Activated CD8-positive, alpha-beta T cell treated with anti-CD3 and anti-CD28 coated beads, Interleukin-2, amount 10 ng/mL, durations not matched to agents 7 days and 5 days (primary cell): ENCODE results near the gene PIGN. TPM values are rescaled to one million over a fixed set of nuclear protein-coding genes. Genes with fewer than 3 reads are reported as not detected.

ENCODE experiments used
- ATAC-seq: fragments of 150-1000 bp; cut with Tn5 transposase; one replicate; pipeline ENCODE4 v1.10.0; 2021; ENCODE audit warnings: moderate library complexity
- CTCF ChIA-PET: fragments of 350-600 bp; sonication (Branson Sonifier 250); formaldehyde crosslinking; loops from one replicate; lab custom pipeline; 2021; ENCODE audit warnings: antibody characterized with exemption; lab: Charles Lee
- POLR2A ChIA-PET: fragments of 350-600 bp; sonication (Branson Sonifier 250); formaldehyde crosslinking; loops from one replicate; lab custom pipeline; 2021; ENCODE audit warnings: antibody characterized with exemption; lab: Charles Lee
- DNase-seq: peaks from one replicate; pipeline ENCODE4 v3.0.0-alpha.2; 2020
- H3K27ac Mint-ChIP-seq: one replicate; pipeline ENCODE4 v1.8.0; 2021; ENCODE audit warnings: mild to moderate bottlenecking, mixed read lengths
- H3K27me3 Mint-ChIP-seq: one replicate; pipeline ENCODE4 v1.8.0; 2021; ENCODE audit warnings: low read depth, mixed read lengths
- H3K36me3 Mint-ChIP-seq: one replicate; pipeline ENCODE4 v1.8.0; 2021; ENCODE audit warnings: low read depth, mixed read lengths
- H3K4me1 Mint-ChIP-seq: one replicate; pipeline ENCODE4 v1.8.0; 2021; ENCODE audit warnings: low read depth, mixed read lengths
- H3K4me3 Mint-ChIP-seq: one replicate; pipeline ENCODE4 v1.8.0; 2021; ENCODE audit warnings: mild to moderate bottlenecking, mixed read lengths
- H3K9me3 Mint-ChIP-seq: one replicate; pipeline ENCODE4 v1.8.0; 2022; ENCODE audit warnings: mixed read lengths; ENCODE audit not compliant: insufficient read depth
- total RNA-seq, 2 experiments: library from RNA; stranded (reverse); gene quantifications; one replicate each; pipeline ENCODE4 v1.2.3, GENCODE V29; 2021

PIGN gene
- total RNA-seq, 2 experiments from 2014 or later, result 27.3 to 27.9 TPM

GRCh38 chr18:62144338-62144737 lies 42.5 kb downstream of the PIGN start:
- no peaks in the 10 kb centered on the region for H3K9me3 Mint-ChIP-seq
- H3K4me3 Mint-ChIP-seq, result no peak overlapping the region
- DNase-seq (no peak), ATAC-seq (no peak)
- no peak overlapping the region for H3K27ac Mint-ChIP-seq
- no peaks in the 10 kb centered on the region for H3K27me3 Mint-ChIP-seq
- H3K36me3 Mint-ChIP-seq, result no peaks in the 10 kb centered on the region
- H3K4me1 Mint-ChIP-seq, result no peaks in the 10 kb centered on the region
- POLR2A ChIA-PET, result interaction anchor here (0.6 kb wide), 1 partner anchor 15 kb away, joined by 3 read pairs; no protein-coding TSS in a partner anchor
- CTCF ChIA-PET, result interaction anchor here (0.5 to 1.6 kb wide), 2 partner anchors 11 to 18 kb away, joined by 4 read pairs; no protein-coding TSS in a partner anchor

GRCh38 chr18:62140259-62140658 lies 46.6 kb downstream of the PIGN start:
- Mint-ChIP-seq H3K9me3 (no peaks in the 10 kb centered on the region), H3K27ac (no peak overlapping the region), H3K4me1 (no peaks in the 10 kb centered on the region), H3K36me3 (no peaks in the 10 kb centered on the region), H3K27me3 (no peaks in the 10 kb centered on the region), H3K4me3 (no peak overlapping the region)
- ChIA-PET CTCF (interaction anchor here (2.3 kb wide), 1 partner anchor 9 kb away, joined by 9 read pairs; no protein-coding TSS in a partner anchor), POLR2A (no interaction called here)
- DNase-seq, result no peak
- no peak for ATAC-seq

- DNase-seq (no peak), ATAC-seq (no peak)
- Mint-ChIP-seq H3K4me1 (no peaks in the 10 kb centered on the region), H3K9me3 (no peaks in the 10 kb centered on the region), H3K27me3 (no peaks in the 10 kb centered on the region), H3K27ac (no peak overlapping the region), H3K4me3 (no peak overlapping the region), H3K36me3 (no peaks in the 10 kb centered on the region)
- ChIA-PET POLR2A (no interaction called here), CTCF (interaction anchor here (2.3 kb wide), 1 partner anchor 7 kb away, joined by 9 read pairs; no protein-coding TSS in a partner anchor)
These were observed 48.2 kb downstream of the PIGN start for GRCh38 chr18:62138461-62139235.

GRCh38 chr18:62131301-62131909 lies 55.5 kb downstream of the PIGN start:
- Mint-ChIP-seq H3K9me3 (no peaks in the 10 kb centered on the region), H3K36me3 (no peaks in the 10 kb centered on the region), H3K27me3 (no peaks in the 10 kb centered on the region), H3K4me3 (no peak overlapping the region), H3K27ac (no peak overlapping the region), H3K4me1 (no peaks in the 10 kb centered on the region)
- ChIA-PET POLR2A (interaction anchor here (0.7 kb wide), 1 partner anchor 176 kb away, joined by 3 read pairs; no protein-coding TSS in a partner anchor), CTCF (interaction anchor here (0.6 to 1.8 kb wide), 19 partner anchors 9 to 809 kb away, joined by 3 to 10 read pairs (median 3); no protein-coding TSS in a partner anchor)
- ATAC-seq (peak; percentile 51), DNase-seq (peak; percentile 74)

- Mint-ChIP-seq H3K27me3 (no peaks in the 10 kb centered on the region), H3K36me3 (no peaks in the 10 kb centered on the region)
These were observed 58.7 kb downstream of the PIGN start for GRCh38 chr18:62128157-62128556.

GRCh38 chr18:62126737-62127136 lies 60.1 kb downstream of the PIGN start:
- no peaks in the 10 kb centered on the region for H3K4me1 Mint-ChIP-seq
- H3K36me3 Mint-ChIP-seq, result no peaks in the 10 kb centered on the region
- no peak overlapping the region for H3K4me3 Mint-ChIP-seq
- ATAC-seq (no peak), DNase-seq (no peak)
- no peaks in the 10 kb centered on the region for H3K9me3 Mint-ChIP-seq
- ChIA-PET CTCF (interaction anchor here (0.7 to 1.4 kb wide), 3 partner anchors 73 to 490 kb away, joined by 3 to 4 read pairs (median 3); no protein-coding TSS in a partner anchor), POLR2A (no interaction called here)
- H3K27me3 Mint-ChIP-seq, result no peaks in the 10 kb centered on the region
- no peak overlapping the region for H3K27ac Mint-ChIP-seq

More at GRCh38 chr18:62128157-62128556, 58.7 kb downstream of the PIGN start:
- no peak for ATAC-seq
- Mint-ChIP-seq H3K4me3 (no peak overlapping the region), H3K9me3 (no peaks in the 10 kb centered on the region), H3K27ac (no peak overlapping the region), H3K4me1 (no peaks in the 10 kb centered on the region)
- ChIA-PET POLR2A (no interaction called here), CTCF (no interaction called here)
- DNase-seq, result no peak

- CTCF ChIA-PET, result no interaction called here
- no peaks in the 10 kb centered on the region for H3K9me3 Mint-ChIP-seq
- DNase-seq (no peak), ATAC-seq (no peak)
- no peak overlapping the region for H3K4me3 Mint-ChIP-seq
- H3K4me1 Mint-ChIP-seq, result no peaks in the 10 kb centered on the region
- POLR2A ChIA-PET, result no interaction called here
- no peaks in the 10 kb centered on the region for H3K27me3 Mint-ChIP-seq
- no peak overlapping the region for H3K27ac Mint-ChIP-seq
- H3K36me3 Mint-ChIP-seq, result no peaks in the 10 kb centered on the region
These were observed 61.2 kb downstream of the PIGN start for GRCh38 chr18:62125702-62126101.

- no peaks in the 10 kb centered on the region for H3K9me3 Mint-ChIP-seq
- H3K27ac Mint-ChIP-seq, result no peak overlapping the region
- DNase-seq, result no peak
- CTCF ChIA-PET, result interaction anchor here (2.2 kb wide), 1 partner anchor 9 kb away, joined by 9 read pairs; no protein-coding TSS in a partner anchor
- ATAC-seq, result no peak
- no peaks in the 10 kb centered on the region for H3K4me1 Mint-ChIP-seq
- H3K4me3 Mint-ChIP-seq, result no peak overlapping the region
- POLR2A ChIA-PET, result no interaction called here
- H3K36me3 Mint-ChIP-seq, result peaks cover 3% of the 10 kb centered on the region
- H3K27me3 Mint-ChIP-seq, result no peaks in the 10 kb centered on the region
These were observed 64.5 kb downstream of the PIGN start for GRCh38 chr18:62122330-62122729.

- no peak overlapping the region for H3K27ac Mint-ChIP-seq
- no peaks in the 10 kb centered on the region for H3K27me3 Mint-ChIP-seq
- no peak for ATAC-seq
- CTCF ChIA-PET, result no interaction called here
- H3K36me3 Mint-ChIP-seq, result peaks cover 3% of the 10 kb centered on the region
- H3K4me3 Mint-ChIP-seq, result no peak overlapping the region
- no peaks in the 10 kb centered on the region for H3K9me3 Mint-ChIP-seq
- POLR2A ChIA-PET, result no interaction called here
- no peaks in the 10 kb centered on the region for H3K4me1 Mint-ChIP-seq
- no peak for DNase-seq
These were observed 67.0 kb downstream of the PIGN start for GRCh38 chr18:62119884-62120283.

- POLR2A ChIA-PET, result no interaction called here
These were observed 68.5 kb downstream of the PIGN start for GRCh38 chr18:62118328-62118727.

GRCh38 chr18:62109676-62110075 lies 77.2 kb downstream of the PIGN start:
- CTCF ChIA-PET, result no interaction called here

More at GRCh38 chr18:62118328-62118727, 68.5 kb downstream of the PIGN start:
- ATAC-seq (no peak), DNase-seq (no peak)
- no peak overlapping the region for H3K4me3 Mint-ChIP-seq
- no peaks in the 10 kb centered on the region for H3K27me3 Mint-ChIP-seq
- CTCF ChIA-PET, result no interaction called here
- peaks cover 3% of the 10 kb centered on the region for H3K36me3 Mint-ChIP-seq
- H3K9me3 Mint-ChIP-seq, result no peaks in the 10 kb centered on the region
- H3K27ac Mint-ChIP-seq, result no peak overlapping the region
- H3K4me1 Mint-ChIP-seq, result no peaks in the 10 kb centered on the region

GRCh38 chr18:62107881-62108280 lies 79.0 kb downstream of the PIGN start:
- H3K9me3 Mint-ChIP-seq, result no peaks in the 10 kb centered on the region
- DNase-seq (no peak), ATAC-seq (no peak)
- peaks cover 5% of the 10 kb centered on the region for H3K36me3 Mint-ChIP-seq
- ChIA-PET CTCF (no interaction called here), POLR2A (no interaction called here)
- no peak overlapping the region for H3K4me3 Mint-ChIP-seq
- no peak overlapping the region for H3K27ac Mint-ChIP-seq
- no peaks in the 10 kb centered on the region for H3K4me1 Mint-ChIP-seq
- H3K27me3 Mint-ChIP-seq, result no peaks in the 10 kb centered on the region

More at GRCh38 chr18:62109676-62110075, 77.2 kb downstream of the PIGN start:
- ATAC-seq, result no peak
- H3K27ac Mint-ChIP-seq, result no peak overlapping the region
- no peak for DNase-seq
- POLR2A ChIA-PET, result no interaction called here
- no peaks in the 10 kb centered on the region for H3K9me3 Mint-ChIP-seq
- no peaks in the 10 kb centered on the region for H3K4me1 Mint-ChIP-seq
- H3K4me3 Mint-ChIP-seq, result no peak overlapping the region
- no peaks in the 10 kb centered on the region for H3K27me3 Mint-ChIP-seq
- H3K36me3 Mint-ChIP-seq, result no peaks in the 10 kb centered on the region
